Frontal cortex (tissue), 4 donors: ENCODE results near the gene STXBP5. TPM values are rescaled to one million over a fixed set of nuclear protein-coding genes. Genes with fewer than 3 reads are reported as not detected.
A peak's percentile ranks its signal among the peaks of the same experiment; 100 is the strongest.

Source experiments
- DNase-seq, 2 donors: peaks; one replicate each; pipeline ENCODE4 v3.0.0; 2012; ENCODE audit warnings: low spot score in 2 of 2
- FAIRE-seq: peaks from 2 replicates; lab custom pipeline; 2012; peaks lifted over from hg19 to GRCh38; lab: Jason Lieb, UNC
- total RNA-seq: library from RNA; depleted of rRNA; stranded (reverse); fragments of >200 nt; gene quantifications from one replicate; pipeline ENCODE4 v1.2.3, GENCODE V29; 2014
- donor health status: control.
- donor health status: control.
- donor health status: control.

Gene STXBP5
- total RNA-seq, 1 donor from 2014 or later, result 138 TPM

DNA sequence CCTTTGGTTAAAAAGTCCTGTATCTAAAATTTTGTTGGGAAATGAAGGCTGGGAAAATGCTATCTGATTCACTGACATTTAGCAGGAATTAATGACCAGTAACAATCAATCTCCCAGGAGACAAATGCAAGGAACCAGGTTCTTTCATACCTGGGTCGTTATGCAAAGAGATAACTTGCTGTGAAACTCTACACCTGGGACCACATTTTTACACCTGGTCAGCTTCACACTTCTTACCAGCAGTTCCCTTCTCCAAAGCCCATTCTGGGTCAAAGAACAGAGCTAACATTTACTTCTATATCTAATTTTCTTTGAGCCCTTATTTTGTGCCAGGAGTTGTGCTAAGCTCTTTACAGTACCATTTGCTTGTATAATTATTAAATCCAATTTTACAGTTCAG, 27.4 kb upstream of the STXBP5 start:
- DNase-seq (no peak), FAIRE-seq (no peak)

DNA sequence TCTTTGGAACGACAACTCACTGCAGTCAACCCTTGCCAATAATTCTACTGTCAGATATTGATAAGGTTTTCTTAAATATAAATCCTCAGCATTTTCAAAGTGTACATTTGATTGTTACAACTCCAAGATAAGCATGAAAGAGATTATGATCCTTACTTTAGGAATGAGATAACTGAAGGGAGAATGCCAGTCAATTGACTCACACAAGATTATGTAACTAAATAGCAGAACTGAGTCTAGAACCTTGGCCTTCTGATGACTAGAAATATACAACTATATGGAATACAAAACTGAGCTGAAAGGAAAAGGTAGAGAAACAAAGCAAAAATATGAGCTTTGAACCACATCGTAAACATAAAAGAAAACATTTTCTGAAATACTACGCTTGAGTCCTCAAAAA, 26.9 kb upstream of the STXBP5 start:
- no peak for DNase-seq
- no peak for FAIRE-seq

DNA sequence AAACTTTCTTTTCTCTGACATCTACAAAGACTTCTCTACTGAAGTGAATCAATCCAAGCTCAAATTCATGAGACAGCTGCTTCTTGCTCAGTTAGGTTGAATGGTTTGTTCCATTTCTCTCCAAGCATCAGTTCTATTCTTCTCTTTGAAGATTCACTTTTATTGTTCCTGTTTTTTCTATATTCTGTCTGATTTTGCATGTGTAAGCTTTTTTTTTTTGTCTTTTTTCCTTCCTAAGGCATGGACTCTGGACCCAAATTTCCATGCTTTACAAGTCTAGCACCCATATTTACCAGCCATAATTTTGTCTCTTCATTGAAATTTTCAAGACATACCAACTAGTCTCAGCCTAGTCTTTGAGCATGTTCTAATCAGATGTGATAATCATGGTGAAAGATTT, 25.9 kb upstream of the STXBP5 start:
- no peak for DNase-seq
- no peak for FAIRE-seq

DNA sequence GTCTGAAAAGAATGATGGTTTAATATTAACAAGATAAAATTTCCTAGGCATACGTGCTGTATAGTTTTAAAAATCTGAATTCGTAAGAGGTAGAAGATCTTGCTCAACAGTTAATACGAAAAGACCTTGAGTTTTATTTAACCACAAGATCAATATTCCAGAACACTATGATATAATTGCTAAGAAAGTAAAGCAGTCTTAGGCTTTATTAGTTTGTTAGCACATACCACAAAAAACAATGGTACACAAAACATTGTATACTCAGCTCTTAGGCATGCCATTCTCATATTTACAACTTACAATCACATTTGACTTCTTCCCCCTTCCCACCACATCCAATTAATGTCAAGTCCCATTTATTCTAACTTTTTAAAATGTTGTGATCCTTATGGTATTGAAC, 24.4 kb upstream of the STXBP5 start:
- DNase-seq, result no peak

DNA sequence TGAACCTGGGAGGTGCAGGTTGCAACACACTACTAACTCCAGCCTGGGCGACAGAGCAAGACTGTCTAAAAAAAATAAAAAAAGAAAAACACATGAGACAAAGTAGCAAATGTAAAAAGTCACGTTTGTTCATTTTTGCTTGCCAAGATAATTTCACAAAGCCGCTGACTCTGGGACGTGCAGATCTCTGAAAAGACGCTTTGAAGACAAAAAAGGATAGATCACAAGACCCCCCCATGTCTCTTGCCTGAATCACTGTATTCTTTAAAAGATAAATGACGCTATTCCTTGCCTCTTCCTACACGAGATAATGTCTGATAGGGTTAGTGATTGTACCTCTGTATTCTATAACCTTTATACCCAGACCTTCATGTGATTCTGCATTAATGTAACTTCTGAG, 23.3 kb upstream of the STXBP5 start:
- DNase-seq (no peak), FAIRE-seq (no peak)

More for the DNA sequence above, 24.4 kb upstream of the STXBP5 start:
- no peak for FAIRE-seq

DNA sequence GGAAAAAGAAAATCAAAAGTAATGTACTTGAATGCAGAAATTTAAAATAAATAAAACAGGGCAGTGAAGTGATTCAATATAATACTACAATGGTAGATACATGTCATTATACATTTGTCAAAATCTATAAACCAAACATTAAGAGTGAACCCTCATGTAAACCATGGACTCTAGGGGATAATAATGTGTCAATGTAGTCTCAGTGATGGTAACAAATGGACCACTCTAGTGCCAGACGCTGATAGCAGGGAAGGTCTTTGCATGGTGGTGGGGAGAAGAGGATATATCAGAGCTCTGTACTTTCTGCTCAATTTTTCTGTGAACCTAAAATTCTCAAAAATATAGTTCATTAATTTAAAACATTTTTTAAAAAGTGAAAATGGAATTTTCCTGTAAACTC, 19.8 kb upstream of the STXBP5 start:
- no peak for FAIRE-seq
- DNase-seq, result no peak

DNA sequence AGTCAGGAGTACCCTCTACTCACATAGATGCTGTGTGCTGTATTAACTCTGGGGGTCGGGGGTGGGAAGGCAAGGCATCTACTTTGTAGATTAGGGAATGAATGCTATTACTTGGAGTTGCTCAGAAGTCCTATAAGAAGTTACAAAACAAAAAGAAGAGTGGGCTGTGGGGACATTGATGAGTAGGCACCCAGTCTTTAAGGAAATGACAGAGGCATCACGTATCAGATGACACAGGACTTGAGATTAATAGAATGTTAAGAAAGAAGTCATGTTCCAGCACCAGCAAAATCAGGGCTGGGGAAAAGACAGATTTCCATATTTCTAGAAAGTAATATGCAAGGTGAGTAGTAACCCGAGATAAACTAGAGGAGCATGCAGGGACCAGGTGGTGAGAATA, 19.0 kb upstream of the STXBP5 start:
- DNase-seq (no peak), FAIRE-seq (no peak)

DNA sequence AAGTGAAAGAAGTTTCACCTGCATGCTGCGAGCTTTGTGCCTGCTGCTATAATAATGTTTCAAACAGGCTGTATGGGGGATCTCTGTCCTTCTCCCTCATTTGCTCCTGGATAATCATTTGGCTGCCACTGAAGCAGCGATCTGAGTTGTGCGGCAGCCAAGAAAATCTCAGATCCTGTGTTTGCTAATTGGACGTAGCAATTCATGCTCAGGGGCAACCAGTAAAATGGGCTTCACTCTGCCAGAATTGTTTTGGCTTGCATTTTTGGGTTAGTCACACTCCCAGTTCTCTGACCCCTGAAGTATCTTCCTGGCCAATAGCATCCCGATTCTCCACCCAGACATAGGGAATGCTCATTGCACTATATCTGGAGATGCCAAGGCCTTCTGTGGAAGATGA, 13.7 kb upstream of the STXBP5 start:
- FAIRE-seq (no peak), DNase-seq (no peak)

DNA sequence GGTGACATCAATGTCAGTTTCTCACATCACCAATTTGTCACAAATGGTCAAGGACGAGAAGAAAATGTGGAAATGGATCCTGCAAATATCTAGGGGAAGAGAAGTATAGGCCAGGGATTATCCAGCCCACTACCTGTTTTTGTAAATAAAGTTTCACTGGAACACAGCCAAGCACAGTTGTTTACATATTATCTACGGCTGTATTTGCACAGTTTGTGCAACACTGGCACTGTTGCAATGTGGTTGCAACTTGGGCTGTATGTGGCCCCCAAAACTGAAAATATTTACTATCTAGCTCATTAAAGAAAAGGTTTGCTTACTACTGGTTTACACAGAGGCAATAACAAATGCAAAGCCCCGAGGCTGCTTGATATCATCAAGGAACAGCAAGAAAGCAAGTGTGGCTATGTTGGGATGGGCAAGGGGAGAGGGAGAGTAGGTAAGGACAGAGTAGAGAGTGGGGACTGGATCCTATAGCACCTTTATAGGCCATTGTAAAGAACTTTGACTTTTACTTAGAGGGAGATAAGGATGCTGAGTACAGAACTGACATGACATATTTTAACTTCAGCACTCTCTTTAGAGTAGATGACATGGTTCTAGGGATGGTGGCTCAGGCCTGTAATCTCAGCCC, 11.8 kb upstream of the STXBP5 start:
- DNase-seq (no peak), FAIRE-seq (no peak)

DNA sequence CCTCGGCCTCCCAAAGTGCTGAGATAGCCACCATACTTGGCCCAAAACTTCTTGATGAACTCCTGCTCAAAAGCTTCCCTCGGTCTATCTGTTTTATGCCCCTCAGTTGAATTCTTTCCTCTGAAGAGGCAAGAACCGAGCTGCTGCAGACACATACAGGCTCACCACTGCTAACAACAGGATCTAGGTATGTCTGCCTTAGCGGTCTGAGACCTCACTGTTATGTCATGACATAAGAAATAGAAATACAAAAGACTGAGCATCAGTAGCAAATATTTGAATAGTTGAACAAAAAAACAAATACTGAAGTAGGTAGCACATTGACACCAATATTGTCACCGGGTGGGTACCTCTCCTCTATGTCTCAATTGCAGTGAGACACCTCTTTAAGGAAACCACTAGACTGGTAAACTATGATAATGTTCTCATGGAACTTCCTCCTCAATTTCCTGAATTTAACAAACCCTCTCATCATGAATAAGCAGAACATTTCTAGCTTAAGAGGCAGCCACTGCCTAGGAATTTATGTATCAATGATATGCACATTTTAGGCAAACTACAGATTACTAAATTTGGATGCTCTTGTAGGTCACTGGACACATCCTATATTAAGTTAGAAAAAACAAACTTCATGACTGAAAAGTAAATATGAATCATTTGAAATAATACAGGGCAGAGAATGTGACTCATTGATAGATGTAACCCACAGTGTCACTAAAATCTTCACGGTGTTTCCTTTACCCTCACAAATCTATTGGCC, 9.4 kb upstream of the STXBP5 start:
- DNase-seq (no peak), FAIRE-seq (no peak)

DNA sequence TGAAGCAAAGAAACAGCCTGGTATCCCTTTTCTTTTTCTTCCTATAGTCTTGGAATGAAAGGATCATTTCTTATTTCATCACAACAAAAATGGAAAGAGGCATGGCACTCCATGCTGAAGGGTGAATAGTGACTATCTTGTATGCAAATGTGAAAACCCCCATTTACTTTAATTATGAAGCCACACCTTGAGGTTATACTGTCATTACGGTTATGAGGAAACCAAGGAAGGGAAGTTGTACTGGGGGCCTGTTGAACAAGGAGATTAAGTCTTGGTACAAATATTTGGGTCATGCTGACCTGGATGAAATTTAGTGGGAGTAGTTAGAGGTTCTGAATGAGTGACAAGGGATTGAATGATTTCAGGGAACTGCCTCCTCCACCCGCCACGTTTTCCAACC, 8.7 kb upstream of the STXBP5 start:
- DNase-seq (no peak), FAIRE-seq (no peak)

DNA sequence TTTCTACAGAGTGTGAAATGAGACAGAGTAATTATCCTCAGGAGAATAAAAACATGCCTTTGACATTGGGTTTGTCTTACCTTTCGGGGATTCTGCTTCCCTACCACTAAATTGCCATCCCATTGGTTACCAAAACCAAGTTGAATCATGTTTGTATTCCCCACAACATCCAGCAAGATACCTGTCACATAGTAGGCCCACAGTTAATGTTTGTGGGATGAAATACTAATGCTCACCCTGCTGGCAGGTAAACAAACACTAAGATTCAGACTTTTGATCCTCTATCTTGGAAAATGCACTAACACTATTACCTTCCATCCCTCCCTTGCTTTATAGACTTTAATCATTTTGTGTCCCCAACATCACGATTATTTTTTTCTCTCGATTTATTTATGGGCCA, 8.2 kb upstream of the STXBP5 start:
- DNase-seq (no peak), FAIRE-seq (no peak)

DNA sequence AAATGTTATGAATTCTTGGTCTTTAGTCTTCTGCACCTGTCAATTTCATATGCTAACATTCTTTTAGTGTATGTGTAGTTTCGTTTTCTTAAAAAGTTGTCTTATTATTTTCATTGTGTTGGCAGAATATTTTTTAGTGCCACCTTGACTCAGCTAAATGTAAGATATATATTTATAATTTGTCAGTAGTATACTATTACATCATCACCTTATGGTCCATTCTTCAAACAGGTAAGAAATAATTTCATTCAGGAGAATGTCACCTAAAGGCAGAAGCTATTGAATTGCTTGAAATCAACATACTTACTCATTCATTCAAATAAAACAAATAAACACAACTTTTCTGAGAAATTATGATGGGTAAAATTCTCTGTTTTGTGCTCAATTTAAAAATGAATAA, 3.5 kb upstream of the STXBP5 start:
- no peak for DNase-seq
- FAIRE-seq, result no peak

DNA sequence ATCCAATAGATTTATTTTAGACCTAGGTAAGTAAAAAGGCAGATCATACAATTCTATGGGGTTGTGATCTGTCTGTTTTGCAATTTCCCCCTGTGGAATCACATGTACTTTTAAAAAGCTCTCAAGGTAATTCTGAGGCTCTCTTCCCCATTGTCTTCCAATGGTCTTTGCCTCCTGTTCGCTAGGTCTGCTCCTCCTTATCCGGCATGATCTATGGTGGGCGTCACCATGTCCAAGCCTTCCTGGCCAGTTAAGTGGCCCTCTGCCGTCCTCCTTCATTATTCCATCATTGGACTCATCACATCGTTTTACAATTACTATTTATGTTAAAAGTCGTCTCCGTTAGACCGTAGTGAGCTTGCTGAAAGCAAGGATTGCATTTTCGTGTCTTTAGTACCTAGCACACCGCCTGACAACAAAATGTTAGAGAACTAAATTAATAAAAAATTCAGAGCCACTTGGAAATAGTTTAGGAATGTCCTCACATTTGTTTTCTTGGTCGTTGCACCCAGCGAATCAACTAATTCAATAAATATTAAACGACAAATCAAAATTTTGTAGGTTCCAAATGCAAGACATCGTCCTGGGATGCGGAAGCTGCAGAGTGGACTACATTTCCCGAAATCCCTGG, 2.2 kb upstream of the STXBP5 start:
- DNase-seq, result no peak

DNA sequence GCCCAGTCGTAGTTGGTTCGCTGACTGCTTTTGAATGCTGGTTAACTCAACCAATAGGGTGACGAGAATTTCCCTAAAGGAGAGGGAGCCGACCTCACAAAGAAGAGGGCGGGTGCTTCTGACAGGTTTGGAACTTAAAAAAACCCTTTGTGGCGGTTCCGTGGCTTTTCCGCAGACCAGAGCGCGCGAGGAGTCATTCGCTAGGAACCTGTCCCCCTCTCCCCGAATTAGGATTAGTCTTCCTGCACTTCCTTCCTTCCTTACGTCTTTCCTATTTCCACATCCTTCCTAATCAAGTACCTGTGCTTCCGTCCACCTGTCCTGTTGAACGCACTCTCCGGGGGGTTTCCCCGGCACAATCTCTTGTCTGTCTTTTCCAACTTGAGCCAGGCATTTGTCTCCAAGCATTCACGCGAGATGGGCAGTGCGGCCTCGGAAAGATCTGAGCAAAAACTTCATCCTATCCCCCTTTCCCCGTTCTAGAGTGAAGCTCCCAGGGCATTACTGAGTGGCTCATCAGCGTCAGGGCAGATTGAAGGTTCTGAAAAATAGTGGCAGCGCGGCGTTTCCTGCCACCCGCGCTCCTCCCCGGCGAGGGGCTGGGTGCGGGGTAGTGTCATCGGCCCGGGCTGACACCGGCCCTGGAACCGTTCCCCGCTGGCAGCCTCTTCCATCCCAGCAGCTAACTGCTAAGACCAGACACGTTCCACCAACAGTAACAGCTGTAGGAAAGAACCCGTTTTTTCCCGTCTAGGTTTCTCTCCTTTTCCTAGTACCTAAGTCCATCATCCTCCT, 1.5 kb upstream of the STXBP5 start:
- peak; percentile 98 for FAIRE-seq

More for the DNA sequence above, 2.2 kb upstream of the STXBP5 start:
- no peak for FAIRE-seq

DNA sequence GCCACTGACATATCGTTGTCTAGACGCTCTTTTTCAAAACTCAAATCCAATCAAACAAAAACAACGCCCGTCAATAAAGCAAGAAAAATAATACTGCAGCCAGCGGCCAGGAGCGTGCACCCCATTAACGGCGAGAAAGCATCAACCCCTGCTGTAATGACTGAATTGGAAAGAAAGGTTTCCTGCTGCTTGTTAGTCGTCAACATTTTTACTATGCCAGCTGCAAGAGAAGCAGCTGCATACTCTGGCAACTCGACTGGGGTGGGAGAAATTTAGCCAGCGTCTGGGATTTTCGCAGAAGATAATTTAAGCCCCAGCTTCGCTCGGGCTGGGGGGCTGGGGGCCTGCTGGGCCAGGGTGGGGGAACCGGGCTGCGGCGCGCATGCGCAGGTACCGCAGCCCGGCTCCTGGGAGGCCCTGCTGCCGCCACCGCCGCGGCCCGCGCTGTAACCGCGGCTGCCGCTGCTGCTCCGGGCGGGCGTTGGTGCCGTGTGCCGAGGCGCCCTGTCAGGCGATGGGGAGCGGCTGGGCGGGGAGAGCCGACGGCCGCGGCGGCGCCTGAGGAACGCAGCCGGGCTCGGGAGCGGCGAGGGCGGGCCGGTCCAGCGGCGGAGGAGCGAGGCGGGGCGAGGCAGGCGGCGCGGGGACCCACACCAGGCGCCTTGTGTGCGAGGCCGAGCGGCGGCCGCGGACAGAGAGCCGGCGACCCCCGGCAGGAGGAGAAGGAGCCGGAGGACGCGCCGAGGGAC, 732 bp upstream of the STXBP5 start:
- DNase-seq, result peak; percentile 73 to 84
- no peak for FAIRE-seq

More for the DNA sequence above, 1.5 kb upstream of the STXBP5 start:
- DNase-seq, result peak; percentile 88 to 89

DNA sequence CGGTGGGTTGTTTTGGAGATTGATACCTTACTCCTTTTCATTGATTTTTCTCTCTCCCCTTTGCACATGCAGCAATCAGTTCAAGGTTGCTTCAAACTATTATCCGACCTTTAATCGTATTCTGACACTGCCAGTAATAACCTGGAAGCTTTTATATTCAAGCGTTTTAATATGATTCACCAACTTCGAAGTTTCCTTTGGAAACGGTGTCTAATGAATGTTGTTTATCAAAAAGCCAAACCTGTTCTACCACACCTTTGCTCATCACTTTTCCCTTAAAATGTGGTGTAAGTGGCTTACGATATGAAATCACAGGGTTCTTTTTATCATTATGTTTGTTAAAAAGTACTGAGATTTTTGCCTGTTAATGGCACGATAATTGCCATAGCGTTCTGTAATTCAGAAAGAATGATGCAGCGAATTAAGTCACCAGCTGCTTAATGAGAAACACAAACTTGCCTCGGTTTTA, 660 bp downstream of the STXBP5 start:
- DNase-seq, result no peak
- FAIRE-seq, result no peak

DNA sequence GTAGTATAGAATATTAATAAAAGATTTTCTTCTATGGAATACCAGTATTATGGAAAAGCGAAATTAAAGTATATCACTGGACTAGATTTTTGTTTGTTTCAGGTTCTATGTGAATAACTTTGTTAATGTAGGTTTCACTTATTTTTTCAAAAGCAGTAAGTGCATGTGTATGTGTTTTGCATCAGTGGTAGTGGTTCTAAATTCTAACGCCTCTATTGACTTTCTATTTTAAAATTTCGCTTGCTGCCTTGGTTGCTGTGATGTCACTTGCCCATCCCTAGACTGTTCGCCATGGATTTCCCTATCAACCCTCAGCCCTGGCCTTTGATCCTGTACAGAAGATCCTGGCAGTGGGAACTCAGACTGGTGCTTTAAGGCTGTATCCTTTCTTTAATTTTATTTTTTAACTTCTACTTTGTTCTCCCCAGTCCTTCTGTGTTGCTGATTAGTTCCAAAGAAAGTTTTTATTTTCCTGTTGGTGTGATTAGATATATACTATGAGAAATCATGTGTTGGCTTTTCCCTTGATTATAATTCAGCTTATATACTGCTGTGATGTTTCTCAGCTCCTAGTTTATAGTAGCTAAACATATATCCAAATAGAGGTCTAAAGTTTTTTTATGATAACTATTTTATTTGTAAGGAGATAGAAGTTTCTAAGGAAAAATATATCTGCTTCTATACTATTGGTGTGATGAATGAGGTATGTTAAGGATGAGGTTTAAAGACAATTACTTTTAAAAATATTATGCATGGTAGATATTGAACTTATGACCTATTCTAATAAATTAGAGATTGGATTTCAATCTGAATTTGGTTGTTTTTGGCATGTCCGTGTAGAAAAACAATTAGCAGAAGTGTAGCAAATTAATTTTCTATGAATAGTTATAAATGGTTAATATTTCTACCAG, 1.7 kb downstream of the STXBP5 start:
- FAIRE-seq, result no peak

DNA sequence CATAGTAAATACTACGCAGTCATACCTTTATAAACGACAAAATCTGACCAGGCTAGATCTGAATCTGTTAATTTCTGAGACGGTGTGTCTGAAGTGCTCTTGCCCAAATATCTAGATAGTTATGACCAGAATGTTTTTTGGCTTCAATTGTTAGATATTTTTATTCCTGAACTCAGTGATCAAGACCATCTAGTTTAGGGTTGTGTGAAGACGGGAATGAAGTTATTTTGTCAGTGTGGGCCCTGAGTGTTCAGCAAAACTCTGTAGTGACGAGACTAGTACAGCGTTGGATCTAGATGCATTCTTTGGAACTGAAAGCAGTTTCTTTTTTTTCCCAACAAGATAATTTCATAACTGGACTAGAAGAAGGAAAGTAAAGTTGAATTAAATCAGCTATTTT, 3.1 kb downstream of the STXBP5 start:
- DNase-seq, result no peak
- FAIRE-seq, result no peak

More for the DNA sequence above, 1.7 kb downstream of the STXBP5 start:
- DNase-seq, result no peak
